ENCODE results near the gene PKD2L2. TPM values are rescaled to one million over a fixed set of nuclear protein-coding genes. Genes with fewer than 3 reads are reported as not detected.
"Not testable (repeated sequence)": the region's sequence is repeated elsewhere in the genome, so short reads cannot be mapped to it uniquely, and the experiment has no call there.

The PKD2L2 gene
- total RNA-seq, 1 donor from 2014 or later = not detected

DNA sequence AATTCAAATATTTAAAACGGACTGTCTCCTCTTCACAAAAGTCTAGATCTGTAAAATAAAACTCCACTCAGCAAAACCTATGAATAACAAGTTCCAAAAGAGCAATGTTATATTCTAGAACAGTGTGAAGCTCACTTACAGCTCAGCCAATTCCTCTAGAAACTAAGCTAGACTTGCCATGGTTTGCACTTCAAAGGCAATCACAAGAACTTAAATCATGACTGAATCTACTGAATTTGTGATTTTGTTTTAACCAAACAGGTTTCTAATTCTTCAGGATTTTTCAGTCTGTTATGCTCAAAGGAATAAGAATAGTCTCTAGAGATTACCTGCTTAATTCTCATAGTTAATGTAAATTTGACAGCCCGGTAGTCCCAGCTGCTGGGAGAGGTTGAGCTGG lies 1.4 kb upstream of the PKD2L2 start:
- intact Hi-C loops (cut with micrococcal nuclease) = loop anchor here (2.0 kb wide), 1 partner anchor 245 kb away; no protein-coding TSS in a partner anchor

DNA sequence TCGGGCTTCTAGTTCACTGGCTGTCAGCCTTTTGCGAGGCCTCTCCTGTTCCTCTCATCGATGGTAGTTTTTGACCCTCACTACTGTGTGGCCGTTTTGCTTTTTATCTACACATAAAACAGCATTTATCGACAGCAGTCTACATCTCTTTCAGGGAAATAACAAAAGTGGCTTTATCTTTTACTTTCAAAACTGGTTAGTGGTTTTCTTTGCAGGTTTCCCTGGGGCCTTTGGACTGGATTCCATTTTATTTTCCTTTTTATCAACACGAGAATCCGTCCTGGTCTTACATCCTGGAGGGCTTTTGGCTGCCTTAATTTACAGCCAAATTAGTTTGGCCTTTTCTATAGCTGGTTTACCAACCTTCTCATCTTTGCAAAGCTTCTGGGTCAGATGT lies 793 bp upstream of the PKD2L2 start:
- intact Hi-C loops (cut with micrococcal nuclease) = loop anchor here (2.0 kb wide), 1 partner anchor 244 kb away; no protein-coding TSS in a partner anchor

DNA sequence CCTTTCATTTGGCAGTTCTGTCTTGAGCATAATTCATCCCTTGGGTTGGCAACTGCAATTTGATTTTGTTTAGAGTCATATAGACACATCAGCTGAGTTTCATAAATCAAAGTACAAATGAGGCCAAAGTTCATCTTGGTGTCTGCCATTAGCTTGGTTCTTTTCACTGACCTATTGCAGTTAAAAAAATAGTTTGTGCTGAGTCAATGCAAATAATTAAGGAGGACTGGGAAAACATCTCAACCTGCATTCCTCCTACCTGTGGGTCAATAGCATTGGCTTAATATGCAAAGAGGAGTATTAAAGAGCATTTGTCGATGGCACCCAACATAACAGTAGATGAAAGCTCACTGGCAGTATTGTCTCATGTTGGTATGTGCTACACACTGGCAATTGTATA lies 1.6 kb downstream of the PKD2L2 start:
- intact Hi-C loops (cut with micrococcal nuclease) = no loop called here

DNA sequence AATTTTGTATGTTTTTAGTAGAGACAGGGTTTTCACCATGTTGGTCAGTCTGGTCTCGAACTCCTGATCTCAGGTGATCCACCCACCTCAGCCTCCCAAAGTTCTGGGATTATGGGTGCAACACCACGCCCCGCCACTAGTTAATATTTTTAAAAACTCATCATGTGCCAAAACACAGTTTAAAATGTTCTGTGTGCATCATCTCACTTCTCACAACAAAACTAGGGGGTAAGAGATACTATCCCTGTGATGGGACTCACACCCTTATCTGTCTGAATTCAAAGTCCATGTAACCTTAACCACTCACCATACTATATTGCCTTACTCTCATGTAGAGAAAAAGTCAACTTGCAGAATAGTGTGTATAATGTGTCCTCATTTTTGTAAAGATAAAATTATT lies 2.6 kb downstream of the PKD2L2 start:
- intact Hi-C loops (cut with micrococcal nuclease) = no loop called here

DNA sequence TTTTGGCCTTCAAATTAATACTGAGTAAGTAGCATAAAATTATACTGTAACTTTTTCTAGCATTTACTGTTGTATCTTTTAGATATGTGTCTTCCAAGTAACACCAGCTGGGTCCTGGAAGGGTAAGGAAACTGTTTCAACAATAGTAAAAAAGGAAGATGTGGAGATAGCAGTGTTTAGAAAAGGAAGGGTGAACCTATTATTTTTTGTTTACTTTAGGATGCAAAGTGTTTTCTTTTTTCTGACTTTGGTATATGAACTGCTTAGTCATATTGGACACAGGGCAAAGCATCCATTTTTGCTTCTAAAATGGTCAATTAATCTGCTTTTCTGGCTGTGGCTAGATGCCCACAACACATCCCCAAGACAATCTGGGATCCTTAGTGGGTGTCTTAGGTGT lies 5.3 kb downstream of the PKD2L2 start:
- intact Hi-C loops (cut with micrococcal nuclease) = no loop called here

DNA sequence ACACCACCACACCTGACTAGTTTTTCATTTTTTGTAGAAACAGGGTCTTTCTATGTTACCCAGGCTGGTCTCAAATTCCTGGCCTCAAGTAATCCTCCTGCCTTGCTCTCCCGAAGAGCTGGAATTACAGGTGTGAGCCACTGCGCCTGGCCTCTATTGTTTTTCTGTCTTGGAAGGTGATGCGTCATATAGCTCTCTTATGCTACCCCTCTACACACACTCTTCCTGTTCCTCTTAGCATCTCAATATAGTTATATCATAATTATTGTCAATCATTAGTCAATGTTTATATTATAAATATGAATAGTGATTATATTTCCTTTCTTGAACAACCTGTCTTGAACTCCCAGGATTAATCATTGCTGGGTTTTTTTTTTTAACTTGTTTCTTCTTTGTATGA lies 7.3 kb downstream of the PKD2L2 start:
- intact Hi-C loops (cut with micrococcal nuclease) = no loop called here

DNA sequence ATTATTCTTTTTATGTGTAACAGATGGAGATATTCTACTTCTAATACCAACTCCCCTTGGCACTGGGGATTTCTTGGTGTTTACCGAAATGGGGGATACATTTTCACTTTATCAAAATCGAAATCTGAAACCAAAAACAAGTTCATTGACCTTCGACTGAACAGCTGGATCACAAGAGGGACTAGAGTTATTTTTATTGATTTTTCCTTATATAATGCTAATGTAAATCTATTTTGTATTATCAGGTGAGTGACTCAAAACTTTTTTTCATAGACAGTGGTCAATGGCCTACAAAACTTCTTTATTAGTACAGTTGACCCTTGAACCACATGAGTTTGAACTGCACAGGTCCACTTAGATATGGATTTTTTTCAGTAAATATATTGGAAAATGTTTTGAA lies 10.2 kb downstream of the PKD2L2 start:
- intact Hi-C loops (cut with micrococcal nuclease) = no loop called here

DNA sequence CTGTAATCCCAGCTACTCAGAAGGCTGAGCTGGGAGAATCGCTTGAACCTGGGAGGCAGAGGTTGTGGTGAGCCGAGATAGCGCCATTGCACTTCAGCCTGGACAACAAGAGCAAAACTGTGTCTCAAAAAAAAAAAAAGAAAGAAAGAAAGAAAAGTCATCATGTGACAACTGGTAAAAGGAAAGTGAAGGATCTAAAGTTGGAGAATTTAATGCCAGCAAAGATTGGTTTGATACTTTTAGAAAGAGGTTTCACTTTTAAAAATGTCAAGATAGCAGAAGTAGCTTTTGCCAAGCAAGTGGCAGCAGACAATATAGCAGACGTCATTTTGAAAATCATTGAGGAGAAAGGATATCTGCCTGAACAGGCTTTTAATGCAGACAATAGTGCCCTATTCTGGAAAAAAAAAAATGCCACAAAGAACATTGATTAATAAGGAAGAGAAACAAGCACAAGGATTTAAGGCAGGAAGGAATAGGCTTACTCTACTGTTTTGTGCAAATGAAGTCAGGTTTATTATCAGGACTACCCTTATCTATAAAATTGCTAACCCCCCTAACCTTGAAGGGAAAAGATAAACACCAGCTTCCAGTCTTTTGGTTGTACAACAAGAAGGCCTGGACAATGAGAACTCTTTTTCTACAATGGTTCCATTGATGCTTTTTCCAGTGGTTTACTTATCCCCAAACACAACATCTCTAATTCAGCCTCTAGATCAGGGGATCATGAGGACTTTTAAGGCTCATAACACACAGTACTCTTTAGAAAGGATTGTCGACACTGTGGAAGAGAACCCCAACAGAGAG lies 12.0 kb downstream of the PKD2L2 start:
- intact Hi-C loops (cut with micrococcal nuclease) = no loop called here

DNA sequence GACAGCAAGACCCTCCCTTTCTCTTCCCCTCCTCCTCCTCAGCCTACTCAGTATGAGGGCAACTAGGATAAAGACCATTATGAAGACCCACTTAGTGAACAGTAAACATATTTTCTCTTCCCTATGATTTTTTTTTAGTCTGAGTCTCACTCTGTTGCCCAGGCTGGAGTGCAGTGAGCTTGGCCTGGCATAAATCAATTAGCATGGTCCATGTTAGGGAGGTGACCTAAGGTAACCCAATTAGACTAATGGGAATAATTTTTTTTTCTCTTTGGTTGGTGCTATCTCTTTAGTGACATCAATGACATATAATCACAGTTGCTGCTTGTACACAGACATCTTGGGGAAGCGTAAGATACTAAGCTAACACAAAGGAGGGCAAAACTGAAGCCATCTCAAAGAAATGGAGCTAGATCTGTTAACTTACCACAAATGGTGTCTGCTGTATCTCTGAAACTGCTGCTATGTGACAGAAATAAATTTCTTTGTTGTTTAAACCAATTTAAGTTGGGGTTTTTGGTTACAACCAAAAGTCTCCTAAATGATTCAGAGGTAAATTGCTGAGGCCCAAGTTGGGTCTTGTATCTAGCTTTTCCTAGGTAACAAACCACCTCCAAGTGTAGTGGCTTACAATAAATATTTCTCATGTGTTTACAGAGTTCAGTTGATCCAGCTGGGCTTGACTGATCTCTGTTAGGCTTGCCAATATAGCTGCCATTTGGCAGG lies 13.3 kb downstream of the PKD2L2 start:
- intact Hi-C loops (cut with micrococcal nuclease) = no loop called here

DNA sequence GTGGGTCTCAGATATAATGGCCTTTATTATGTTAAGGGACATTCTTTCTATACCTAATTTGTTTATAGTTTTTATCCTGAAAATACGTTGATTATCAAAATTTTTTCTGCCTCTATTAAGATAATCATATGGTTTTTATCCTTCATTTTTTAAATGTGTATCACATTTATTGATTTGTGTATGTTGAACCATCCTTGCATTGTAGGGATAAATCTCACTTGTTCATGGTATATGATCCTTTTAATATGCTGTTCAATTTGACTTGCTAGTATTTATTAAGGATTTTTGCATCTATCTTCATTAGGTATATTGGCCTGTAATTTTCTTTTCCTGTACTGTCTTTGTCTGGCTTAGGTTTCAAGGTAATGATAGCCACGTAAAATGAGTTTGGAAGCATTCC lies 25.5 kb downstream of the PKD2L2 start:
- intact Hi-C loops (cut with micrococcal nuclease) = no loop called here

DNA sequence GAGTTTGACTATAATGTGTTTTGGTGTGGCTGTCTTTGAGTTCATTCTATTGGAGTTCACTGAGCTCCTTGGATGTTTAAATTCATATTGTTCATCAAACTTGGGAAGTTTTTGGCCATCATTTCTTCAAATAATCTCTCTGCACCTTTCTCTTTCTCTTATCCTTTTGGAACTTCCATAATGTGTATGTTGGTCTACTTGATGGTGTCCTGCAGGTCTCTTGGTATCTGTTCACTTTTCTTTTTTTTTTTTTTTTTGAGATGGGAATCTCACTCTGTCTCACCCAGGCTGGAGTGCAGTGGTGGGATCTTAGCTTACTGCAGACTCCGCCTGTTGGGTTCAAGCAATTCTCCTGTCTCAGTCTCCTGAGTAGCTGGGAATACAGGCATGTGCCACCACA lies 27.7 kb downstream of the PKD2L2 start:
- intact Hi-C loops (cut with micrococcal nuclease) = no loop called here

DNA sequence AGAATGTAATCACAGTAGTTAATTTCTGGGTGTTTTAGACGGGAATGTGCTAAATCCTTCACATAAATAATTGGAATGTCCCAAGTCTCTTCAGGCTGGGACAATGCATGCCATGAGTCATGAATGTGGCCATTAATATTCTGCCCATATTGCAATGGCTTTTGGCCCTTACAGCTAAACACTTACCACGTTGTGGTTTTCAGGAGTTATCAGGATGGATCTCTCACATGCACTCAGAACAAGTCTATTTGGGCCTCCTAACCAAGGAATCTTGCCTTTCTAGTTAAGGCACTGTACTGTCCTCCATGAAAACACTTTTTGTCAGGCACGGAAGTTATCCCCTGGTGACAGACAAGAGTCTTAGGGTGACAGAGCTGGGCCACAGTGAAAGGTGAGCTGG lies 32.7 kb downstream of the PKD2L2 start:
- intact Hi-C loops (cut with micrococcal nuclease) = no loop called here

DNA sequence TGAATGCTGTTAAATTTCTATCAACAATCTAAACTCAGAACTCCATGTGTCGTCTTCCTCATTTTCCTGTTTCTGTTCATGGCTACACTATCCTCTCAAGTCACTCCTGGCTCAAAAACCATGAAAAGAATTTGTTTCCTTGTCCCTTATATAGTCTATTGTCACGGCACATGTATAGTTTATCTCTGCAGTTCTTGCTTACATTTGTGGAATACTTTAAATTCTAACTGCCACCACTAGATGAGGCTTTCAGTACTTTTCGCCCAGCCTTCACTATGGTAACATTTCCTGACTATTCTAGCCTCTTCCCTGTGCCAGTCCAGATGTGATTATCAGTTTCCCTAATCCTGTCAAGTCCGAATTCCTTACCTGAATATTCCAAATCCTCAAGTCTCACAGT lies 34.6 kb downstream of the PKD2L2 start:
- intact Hi-C loops (cut with micrococcal nuclease) = no loop called here

DNA sequence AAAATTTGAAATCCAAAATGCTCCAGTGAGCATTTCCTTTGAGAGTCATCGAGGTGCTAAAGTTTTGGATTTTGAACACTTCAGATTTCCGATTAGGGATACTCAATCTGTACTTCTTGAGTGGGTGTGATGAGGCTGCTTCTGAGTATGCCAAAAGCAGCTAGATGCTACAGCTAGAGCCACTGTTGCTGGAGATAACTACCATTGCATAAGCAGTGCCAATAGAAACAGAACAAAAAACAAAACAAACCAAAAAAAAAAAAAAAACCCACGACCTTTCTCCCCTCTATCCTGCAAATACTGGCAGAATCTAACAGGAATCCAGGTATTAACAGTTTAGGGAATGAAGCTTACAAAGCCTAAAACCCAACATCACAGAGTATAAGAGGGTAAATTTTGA lies 43.5 kb downstream of the PKD2L2 start:
- intact Hi-C loops (cut with micrococcal nuclease) = no loop called here

DNA sequence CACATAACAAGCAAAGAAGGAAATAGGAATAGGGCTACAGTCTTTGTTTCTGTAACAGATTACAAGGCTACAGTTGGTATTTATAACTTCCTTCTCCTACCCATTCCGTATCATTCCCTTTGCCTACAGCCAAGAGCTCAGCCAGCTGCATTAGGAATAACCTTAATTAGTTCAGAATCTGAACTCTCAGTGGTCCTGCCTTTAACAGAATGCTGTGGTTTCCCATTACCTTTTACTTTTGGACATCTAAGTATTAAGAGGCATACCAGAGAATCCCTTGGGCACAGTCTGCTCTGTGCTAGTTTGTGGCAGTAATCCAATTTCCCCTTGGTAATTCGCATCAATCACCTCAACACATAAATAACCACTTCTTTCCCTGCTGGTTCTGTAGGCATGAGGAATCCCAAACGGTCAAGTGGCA lies 44.2 kb downstream of the PKD2L2 start:
- intact Hi-C loops (cut with micrococcal nuclease) = no loop called here

DNA sequence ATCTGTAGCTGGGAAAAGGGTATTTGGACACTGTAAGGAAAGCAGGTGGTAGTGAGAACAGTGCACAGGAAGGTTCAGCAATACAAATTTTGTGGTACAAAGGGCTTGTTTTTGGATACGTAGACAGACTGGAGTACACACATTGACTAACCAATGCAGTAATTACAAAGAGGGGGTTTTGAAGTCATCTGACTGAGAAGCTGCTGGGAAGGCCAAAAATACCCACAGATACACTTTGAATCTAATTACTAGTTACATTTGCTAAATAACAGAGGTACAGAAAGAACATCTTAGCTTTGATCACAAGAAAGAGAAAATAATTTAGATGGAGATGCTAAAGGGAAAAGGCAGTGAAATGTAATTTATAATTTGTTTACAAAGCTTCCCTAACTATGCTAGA lies 45.9 kb downstream of the PKD2L2 start:
- intact Hi-C loops (cut with micrococcal nuclease) = no loop called here

DNA sequence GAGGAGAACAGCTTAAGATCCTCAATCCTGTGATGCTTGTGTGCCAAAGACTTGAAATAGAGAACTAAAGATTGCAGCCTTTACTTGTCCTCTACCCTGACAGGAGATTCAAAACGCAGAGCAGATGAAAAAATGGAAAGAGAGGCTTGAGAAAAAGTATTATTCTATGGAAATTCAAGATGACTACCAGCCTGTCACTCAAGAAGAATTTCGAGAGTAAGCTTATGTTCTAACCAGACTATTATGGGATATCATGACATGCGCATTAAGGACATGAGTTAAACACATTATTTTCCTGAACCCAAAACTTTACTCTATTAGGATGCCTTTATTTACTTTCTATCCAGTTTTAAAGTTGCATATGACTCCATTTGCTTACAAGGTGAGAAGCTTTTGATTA lies 46.4 kb downstream of the PKD2L2 start:
- intact Hi-C loops (cut with micrococcal nuclease) = no loop called here

DNA sequence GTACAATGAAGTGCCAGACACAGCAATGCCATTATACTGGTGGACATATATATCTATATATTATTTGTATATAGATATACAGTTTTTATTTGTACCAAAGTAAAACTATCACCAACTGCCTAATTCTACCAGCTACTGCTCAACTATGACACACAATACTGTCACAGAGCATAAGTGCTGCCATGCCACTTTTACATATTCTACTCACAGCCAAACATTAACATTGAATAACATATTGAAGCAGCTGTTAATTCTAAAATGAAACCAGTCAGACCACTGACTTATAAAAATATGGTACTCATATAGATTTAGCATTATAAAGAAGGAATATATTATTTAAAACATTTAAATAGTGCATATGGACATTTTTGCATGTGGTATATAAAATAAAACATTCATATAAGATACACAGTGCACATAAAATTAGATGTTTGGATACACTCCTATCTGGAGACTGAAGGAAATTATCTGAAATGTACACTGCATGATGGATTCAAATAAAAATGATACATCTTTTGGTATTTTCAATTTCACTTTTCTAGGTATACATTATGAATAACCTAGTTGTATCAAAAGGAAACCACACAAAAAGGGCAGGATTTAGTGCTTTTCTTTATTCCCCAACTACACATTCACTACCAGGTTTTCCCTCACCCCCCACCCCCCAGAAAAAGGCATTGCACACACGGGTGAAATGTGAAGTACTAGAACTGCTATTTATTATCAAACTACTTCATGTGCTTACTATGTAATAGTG lies 48.9 kb downstream of the PKD2L2 start:
- intact Hi-C loops (cut with micrococcal nuclease) = no loop called here

DNA sequence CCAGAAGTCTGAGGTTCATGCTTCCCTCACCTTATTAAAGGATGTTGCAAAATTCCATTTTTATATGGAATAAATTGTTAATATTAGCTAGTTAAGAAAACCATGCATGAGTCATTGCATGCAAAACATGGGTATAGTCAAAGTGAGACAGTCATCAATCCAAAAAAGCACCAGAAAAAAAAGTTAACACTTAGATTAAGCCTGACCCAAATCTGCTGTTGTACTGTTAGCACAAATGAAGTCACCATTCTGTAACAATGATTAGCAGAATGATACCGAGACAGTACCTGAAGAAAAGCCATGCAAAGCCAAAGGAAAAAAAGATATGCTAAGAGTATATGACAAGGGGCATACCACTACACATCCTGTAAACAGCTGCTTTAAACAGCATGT lies 49.5 kb downstream of the PKD2L2 start:
- intact Hi-C loops (cut with micrococcal nuclease) = no loop called here

DNA sequence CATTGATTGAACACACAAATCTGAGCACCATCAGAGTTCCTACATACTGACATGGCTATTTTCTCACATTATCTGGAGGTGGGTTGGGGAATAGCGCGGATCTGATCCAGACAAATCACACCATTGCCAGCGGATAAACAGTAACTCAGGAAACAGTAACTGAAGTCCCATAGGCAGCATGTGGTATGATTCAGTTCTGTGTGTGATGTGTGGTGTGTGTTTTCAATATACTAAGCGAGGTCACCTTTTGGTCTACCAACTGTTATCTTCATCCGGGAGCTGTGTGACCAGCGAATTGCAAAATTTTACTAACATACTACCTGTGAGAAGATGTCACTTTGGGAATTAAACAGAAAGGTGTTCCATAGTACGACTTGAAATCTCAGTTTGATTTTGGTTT lies 50.1 kb downstream of the PKD2L2 start:
- intact Hi-C loops (cut with micrococcal nuclease) = no loop called here

DNA sequence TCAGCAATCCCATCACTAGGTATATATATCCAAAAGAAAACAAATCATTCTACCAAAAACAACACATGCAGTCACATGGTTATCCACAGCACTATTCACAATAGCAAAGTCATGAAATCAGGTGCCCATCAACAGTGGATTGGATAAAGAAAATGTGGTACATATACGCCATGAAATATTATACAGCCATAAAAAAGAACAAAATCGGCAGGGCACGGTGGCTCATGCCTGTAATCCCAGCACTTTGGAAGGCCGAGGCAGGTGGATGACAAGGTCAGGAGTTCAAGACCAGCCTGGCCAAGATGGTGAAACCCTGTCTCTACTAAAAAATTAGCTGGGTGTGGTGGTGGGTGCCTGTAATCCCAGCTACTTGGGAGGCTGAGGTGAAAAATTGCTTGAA lies 55.0 kb downstream of the PKD2L2 start:
- intact Hi-C loops (cut with micrococcal nuclease) = not testable (repeated sequence)

DNA sequence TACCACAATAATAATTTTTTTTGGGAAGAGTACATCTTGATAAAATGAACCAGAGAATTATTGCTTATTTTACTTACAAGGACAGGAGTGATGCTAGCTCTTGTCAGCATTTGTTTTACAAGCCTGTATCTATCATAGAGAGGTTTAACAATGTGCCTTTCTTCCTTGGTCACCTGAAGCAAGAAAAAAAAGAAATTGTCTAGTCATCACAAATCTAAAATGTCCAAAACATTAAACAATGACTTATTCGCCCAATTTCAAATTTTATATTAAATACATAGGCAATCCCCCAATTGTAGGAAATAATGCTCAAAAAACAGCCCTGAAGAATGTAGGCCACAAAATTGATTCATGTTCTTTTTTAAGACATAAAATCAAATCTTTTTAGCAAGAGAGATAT lies 56.6 kb downstream of the PKD2L2 start:
- intact Hi-C loops (cut with micrococcal nuclease) = no loop called here
